Adrenal gland (tissue), 5 donors: ENCODE results near the gene ABCE1.

Source experiments
- CTCF ChIP-seq, 6 experiments: fragments of 450-650 bp in 4 of 6; fragments of 200-600 bp in 2 of 6; sonication (generic) in 1 of 6; IDR thresholded peaks; 1 replicate in 5 of 6; 2 replicates in 1 of 6; pipeline versions ENCODE4 v1.5.1 to v1.8.0; 2016 to 2021; ENCODE audit warnings: antibody characterized with exemption in 6 of 6, mild to moderate bottlenecking in 2 of 6, moderate library complexity in 1 of 6
- POLR2A ChIP-seq, 2 donors: fragments of 450-650 bp; IDR thresholded peaks; one replicate each; pipeline ENCODE4 v1.6.1; 2017; ENCODE audit warnings: antibody characterized with exemption in 2 of 2, mild to moderate bottlenecking in 2 of 2, moderate library complexity in 1 of 2
- donor health status: DM: no; HTN: no; CAD: no.

DNA sequence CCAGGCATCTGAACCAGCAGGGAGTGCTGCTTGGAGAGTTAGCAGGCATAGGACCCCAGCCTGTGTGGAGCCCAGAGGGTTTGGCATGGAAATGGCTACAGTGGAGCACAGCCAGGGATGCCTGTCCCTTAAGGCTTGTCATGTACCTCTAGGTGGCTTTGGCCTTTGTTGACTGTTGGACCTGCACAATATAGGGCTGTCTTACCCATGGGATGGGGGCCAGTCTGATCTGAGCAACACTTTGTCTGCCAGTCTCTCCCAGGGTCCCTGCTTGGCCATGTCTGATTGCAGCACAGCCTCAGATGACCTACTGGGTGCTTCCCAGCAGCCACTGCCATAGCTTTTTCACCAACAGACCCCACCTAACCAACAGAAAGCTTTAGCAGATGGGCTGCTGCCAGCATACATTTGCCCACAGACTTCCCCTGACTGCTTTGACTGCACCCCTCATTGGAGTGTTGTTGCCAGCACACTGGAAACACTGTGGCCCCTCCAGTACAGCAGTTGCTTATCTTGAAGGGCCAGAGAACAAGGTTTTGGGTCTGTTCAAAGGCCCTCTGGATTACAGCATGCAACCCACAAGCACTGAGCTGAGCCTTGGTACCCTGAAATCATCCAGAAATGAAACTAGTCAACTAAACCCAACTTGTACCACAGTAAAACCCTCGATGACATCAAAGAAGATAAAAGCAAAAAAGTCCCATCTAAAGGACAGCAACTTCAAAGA, 22.2 kb upstream of the ABCE1 start:
- no peak for TF ChIP-seq CTCF (IDR thresholded peaks at IDR 0.05)
- no peak for TF ChIP-seq POLR2A (IDR thresholded peaks at IDR 0.05)
